ENCODE measurements around the gene DNAI4.
"Not testable (repeated sequence)": the region's sequence is repeated elsewhere in the genome, so short reads cannot be mapped to it uniquely, and the experiment has no call there.

GRCh38 chr1:66785800-66786199 lies 138.9 kb downstream of the DNAI4 start:
- not testable (repeated sequence) for TF ChIP-seq CTCF (conservative IDR thresholded peaks at IDR 0.05 in 1 of 2, IDR thresholded peaks at IDR 0.05 in 1 of 2; ENCODE audit: extremely low read depth in 1 of 2, insufficient read depth in 1 of 2, low read depth in 1 of 2, low read length in 2 of 2); EZH2 (IDR thresholded peaks at IDR 0.05; ENCODE audit: borderline replicate concordance, low read length)

Data from mammary epithelial cell (primary cell).